ENCODE results near the gene DLX3.

DLX3 gene

GRCh38 chr17:50022463-50023130, 27.6 kb upstream of the DLX3 start:
- no peak for DNase-seq

GRCh38 chr17:50021681-50022370, 26.8 kb upstream of the DLX3 start:
- no peak for DNase-seq

- no peak for DNase-seq
Measured at GRCh38 chr17:50020841-50021599, 26.0 kb upstream of the DLX3 start.

GRCh38 chr17:50018909-50019308, 23.9 kb upstream of the DLX3 start:
- no peak for DNase-seq

- no peak for DNase-seq
Measured at GRCh38 chr17:50015146-50015545, 20.1 kb upstream of the DLX3 start.

GRCh38 chr17:50014471-50015088, 19.6 kb upstream of the DLX3 start:
- DNase-seq = no peak

- DNase-seq = no peak
Measured at GRCh38 chr17:50013079-50013478, 18.1 kb upstream of the DLX3 start.

- no peak for DNase-seq
Measured at GRCh38 chr17:50009282-50009681, 14.3 kb upstream of the DLX3 start.

- no peak for DNase-seq
Measured at GRCh38 chr17:50003911-50004310, 8.9 kb upstream of the DLX3 start.

- no peak for DNase-seq
Measured at GRCh38 chr17:49998836-49999511, 4.0 kb upstream of the DLX3 start.

- peak; percentile 93 for DNase-seq
Measured at GRCh38 chr17:49997773-49998703, 3.0 kb upstream of the DLX3 start.

GRCh38 chr17:49997301-49997650, 2.3 kb upstream of the DLX3 start:
- no peak for DNase-seq

GRCh38 chr17:49996495-49997300, 1.7 kb upstream of the DLX3 start:
- peak; percentile 16 to 20 for DNase-seq

GRCh38 chr17:49996121-49996494, 1.1 kb upstream of the DLX3 start:
- no peak for DNase-seq

GRCh38 chr17:49994085-49995054, 654 bp downstream of the DLX3 start:
- DNase-seq = no peak

GRCh38 chr17:49993423-49994060, 1.5 kb downstream of the DLX3 start:
- DNase-seq = no peak

- DNase-seq = no peak
Measured at GRCh38 chr17:49992933-49993422, 2.0 kb downstream of the DLX3 start.

GRCh38 chr17:49992191-49992932, 2.7 kb downstream of the DLX3 start:
- no peak for DNase-seq

All from SHP77 (cell line).